ENCODE results near the gene ZDHHC3. TPM values are rescaled to one million over a fixed set of nuclear protein-coding genes. Genes with fewer than 3 reads are reported as not detected.

Gene ZDHHC3
- total and polyA plus RNA-seq, 8 donors, result 11.4 to 28.3 (median 18.7) TPM

- DNase-seq (peak; percentile 38 to 83 (median 68)), FAIRE-seq (no peak), ATAC-seq (peak; percentile 71 to 98 (median 90))
- Histone ChIP-seq H3K9me3 (no peaks in the 10 kb centered on the region), H3K27ac (no peak overlapping the region), H3K4me1 (no peaks in the 10 kb centered on the region), H3K27me3 (no peaks in the 10 kb centered on the region), H3K4me3 (no peak overlapping the region), H3K36me3 (no peaks in the 10 kb centered on the region)
- WGBS, 2 donors, result 13 to 20% methylated on average over 4 of the region's 4 CpGs
- TF ChIP-seq CTCF (IDR thresholded peaks at IDR 0.05), result peak; percentile 51 to 83 (median 74)
- intact Hi-C loops (cut with DNase I), result loop anchor here (2.0 to 10.0 kb wide), 3 partner anchors 379 to 383 kb away; no protein-coding TSS in a partner anchor
Measured at GRCh38 chr3:44913868-44914468, 62.0 kb downstream of the ZDHHC3 start.

GRCh38 chr3:44910693-44911092, 65.3 kb downstream of the ZDHHC3 start:
- 72 to 79% methylated on average over 3 of the region's 3 CpGs for WGBS, 2 donors
- Histone ChIP-seq H3K27me3 (no peaks in the 10 kb centered on the region), H3K9me3 (no peaks in the 10 kb centered on the region), H3K4me3 (no peak overlapping the region), H3K36me3 (no peaks in the 10 kb centered on the region), H3K27ac (no peak overlapping the region), H3K4me1 (no peaks in the 10 kb centered on the region)
- no peak for DNase-seq
- no peak for TF ChIP-seq CTCF (IDR thresholded peaks at IDR 0.05)
- ATAC-seq, result no peak
- FAIRE-seq, result no peak
- intact Hi-C loops (cut with DNase I), result loop anchor here in 2 of 3 donors (5.0 to 10.0 kb wide), 2 partner anchors 376 to 378 kb away; no protein-coding TSS in a partner anchor

GRCh38 chr3:44909063-44909462, 66.9 kb downstream of the ZDHHC3 start:
- Histone ChIP-seq H3K9me3 (no peaks in the 10 kb centered on the region), H3K27me3 (no peaks in the 10 kb centered on the region), H3K4me3 (no peak overlapping the region), H3K36me3 (no peaks in the 10 kb centered on the region), H3K27ac (no peak overlapping the region), H3K4me1 (no peaks in the 10 kb centered on the region)
- intact Hi-C loops (cut with DNase I), result no loop called here
- no peak for DNase-seq
- WGBS, 2 donors, result 28 to 37% methylated on average over 2 of the region's 2 CpGs
- no peak for FAIRE-seq
- no peak for ATAC-seq
- TF ChIP-seq CTCF (IDR thresholded peaks at IDR 0.05), result no peak

- no peak for ATAC-seq
- Histone ChIP-seq H3K4me3 (no peak overlapping the region), H3K36me3 (no peaks in the 10 kb centered on the region), H3K27me3 (no peaks in the 10 kb centered on the region), H3K4me1 (no peaks in the 10 kb centered on the region), H3K27ac (no peak overlapping the region), H3K9me3 (no peaks in the 10 kb centered on the region)
- no peak for DNase-seq
- 53 to 59% methylated on average over 4 of the region's 4 CpGs for WGBS, 2 donors
- FAIRE-seq, result no peak
- no peak for TF ChIP-seq CTCF (IDR thresholded peaks at IDR 0.05)
- intact Hi-C loops (cut with DNase I), result no loop called here
Measured at GRCh38 chr3:44907612-44908011, 68.4 kb downstream of the ZDHHC3 start.

- DNase-seq (no peak), FAIRE-seq (no peak), ATAC-seq (no peak)
- no peak overlapping the region for H3K4me3 ChIP-seq
- H3K9me3 ChIP-seq, result no peaks in the 10 kb centered on the region
- TF ChIP-seq CTCF (IDR thresholded peaks at IDR 0.05), result no peak
- H3K27ac ChIP-seq, result no peak overlapping the region
- H3K4me1 ChIP-seq, result no peaks in the 10 kb centered on the region
- H3K36me3 ChIP-seq, result no peaks in the 10 kb centered on the region
- intact Hi-C loops (cut with DNase I), result no loop called here
- WGBS, 2 donors, result 65 to 71% methylated on average over 4 of the region's 4 CpGs
- H3K27me3 ChIP-seq, result no peaks in the 10 kb centered on the region
Measured at GRCh38 chr3:44906997-44907396, 69.0 kb downstream of the ZDHHC3 start.
